SW480 (cell line): ENCODE results near the gene AOAH.

Source experiments
- DNase-seq: peaks from one replicate; pipeline ENCODE4 v3.0.0-alpha.2; 2016; ENCODE audit warnings: low spot score

Gene AOAH

GRCh38 chr7:36723951-36724664 is at the start of gene AOAH:
AOAH (minus strand) TSS chr7:36724494; CDS start chr7:36724148, 346 bp downstream.
- no peak for DNase-seq

GRCh38 chr7:36766451-36766850 is 42.2 kb upstream of the AOAH start:
- no peak for DNase-seq

GRCh38 chr7:36765605-36766004 is 41.3 kb upstream of the AOAH start:
- DNase-seq = peak; percentile 36

GRCh38 chr7:36764929-36765328 is 40.6 kb upstream of the AOAH start:
- no peak for DNase-seq

- DNase-seq = peak; percentile 32
Measured at GRCh38 chr7:36763132-36763816, 39.0 kb upstream of the AOAH start.

- no peak for DNase-seq
Measured at GRCh38 chr7:36762394-36762793, 38.1 kb upstream of the AOAH start.

- DNase-seq = no peak
Measured at GRCh38 chr7:36761835-36762234, 37.5 kb upstream of the AOAH start.

GRCh38 chr7:36760856-36761762 is 36.8 kb upstream of the AOAH start:
- peak; percentile 57 for DNase-seq

- no peak for DNase-seq
Measured at GRCh38 chr7:36758879-36759278, 34.6 kb upstream of the AOAH start.

GRCh38 chr7:36755484-36755883 is 31.2 kb upstream of the AOAH start:
- DNase-seq = no peak

GRCh38 chr7:36752026-36752711 is 27.9 kb upstream of the AOAH start:
- DNase-seq = no peak

- DNase-seq = no peak
Measured at GRCh38 chr7:36750451-36750850, 26.2 kb upstream of the AOAH start.

- no peak for DNase-seq
Measured at GRCh38 chr7:36749282-36749960, 25.1 kb upstream of the AOAH start.

- no peak for DNase-seq
Measured at GRCh38 chr7:36748017-36748487, 23.8 kb upstream of the AOAH start.

GRCh38 chr7:36747280-36748016 is 23.2 kb upstream of the AOAH start:
- no peak for DNase-seq

- DNase-seq = no peak
Measured at GRCh38 chr7:36746347-36746746, 22.1 kb upstream of the AOAH start.

- DNase-seq = no peak
Measured at GRCh38 chr7:36742911-36743775, 18.8 kb upstream of the AOAH start.

GRCh38 chr7:36741866-36742265 is 17.6 kb upstream of the AOAH start:
- DNase-seq = no peak

- DNase-seq = no peak
Measured at GRCh38 chr7:36739351-36739750, 15.1 kb upstream of the AOAH start.

GRCh38 chr7:36736899-36737211 is 12.6 kb upstream of the AOAH start:
- no peak for DNase-seq
